NCI-H510A treated with DMSO at 0.1 percent for 48 hours (cell line): ENCODE data around the gene DGCR8.

Experiments
- DNase-seq: peaks from one replicate; lab custom pipeline; 2025; lab: John Stamatoyannopoulos, UW

The DGCR8 gene

GRCh38 chr22:20052309-20053259 is 27.5 kb upstream of the DGCR8 start:
- no peak for DNase-seq

GRCh38 chr22:20053407-20054033 is 26.5 kb upstream of the DGCR8 start:
- DNase-seq: no peak

- no peak for DNase-seq
These were observed 26.0 kb upstream of the DGCR8 start for GRCh38 chr22:20054034-20054427.

GRCh38 chr22:20054485-20054884 is 25.6 kb upstream of the DGCR8 start:
- DNase-seq: no peak

- DNase-seq: no peak
These were observed 24.9 kb upstream of the DGCR8 start for GRCh38 chr22:20055144-20055543.

GRCh38 chr22:20055654-20056053 is 24.4 kb upstream of the DGCR8 start:
- no peak for DNase-seq

- DNase-seq: no peak
These were observed 23.9 kb upstream of the DGCR8 start for GRCh38 chr22:20056161-20056560.

GRCh38 chr22:20056696-20057386 is 23.2 kb upstream of the DGCR8 start:
- DNase-seq: no peak

GRCh38 chr22:20057596-20058268 is 22.3 kb upstream of the DGCR8 start:
- no peak for DNase-seq

- no peak for DNase-seq
These were observed 20.9 kb upstream of the DGCR8 start for GRCh38 chr22:20058989-20059770.

- no peak for DNase-seq
These were observed 19.2 kb upstream of the DGCR8 start for GRCh38 chr22:20060700-20061480.

- no peak for DNase-seq
These were observed 18.6 kb upstream of the DGCR8 start for GRCh38 chr22:20061481-20061861.

GRCh38 chr22:20062043-20062765 is 17.8 kb upstream of the DGCR8 start:
- DNase-seq: no peak

- DNase-seq: no peak
These were observed 17.3 kb upstream of the DGCR8 start for GRCh38 chr22:20062766-20063083.

GRCh38 chr22:20063271-20064139 is 16.5 kb upstream of the DGCR8 start:
- DNase-seq: no peak

GRCh38 chr22:20064140-20064480 is 15.9 kb upstream of the DGCR8 start:
- no peak for DNase-seq

- no peak for DNase-seq
These were observed 15.3 kb upstream of the DGCR8 start for GRCh38 chr22:20064545-20065262.

GRCh38 chr22:20065896-20066616 is 14.0 kb upstream of the DGCR8 start:
- DNase-seq: no peak
